22Rv1 (cell line): ENCODE measurements around the gene SF3B5.

Experiments
- CTCF ChIP-seq: fragments of 450-650 bp; IDR thresholded peaks from 2 replicates; pipeline ENCODE4 v1.5.1; 2017; ENCODE audit warnings: mild to moderate bottlenecking
- ZFX ChIP-seq: fragments of 450-650 bp; IDR thresholded peaks from 2 replicates; pipeline ENCODE4 v1.6.1; 2017; ENCODE audit warnings: antibody characterized with exemption, borderline replicate concordance

GRCh38 chr6:144052488-144052887 is 42.9 kb downstream of the SF3B5 start:
- TF ChIP-seq CTCF (no peak), ZFX (no peak)
